ENCODE measurements around the gene ZFP82.

- TF ChIP-seq CTCF (conservative IDR thresholded peaks at IDR 0.05; ENCODE audit: low read depth, low read length) = no peak
- no peak for TF ChIP-seq EZH2 (IDR thresholded peaks at IDR 0.05; ENCODE audit: borderline replicate concordance, low read depth, low read length, poor library complexity, severe bottlenecking)
Measured at GRCh38 chr19:36401475-36401874, 17.0 kb downstream of the ZFP82 start.

Measured in A673 (cell line).